Smooth muscle cell (in vitro differentiated cells): Measurements from ENCODE around the gene MUC5AC. TPM values are rescaled to one million over a fixed set of nuclear protein-coding genes. Genes with fewer than 3 reads are reported as not detected.
"Not testable (repeated sequence)": the region's sequence is repeated elsewhere in the genome, so short reads cannot be mapped to it uniquely, and the experiment has no call there.

Experiments used
- DNase-seq: peaks from one replicate; lab custom pipeline; 2025; ENCODE audit not compliant: unreplicated experiment; lab: John Stamatoyannopoulos, UW
- H2AFZ ChIP-seq: fragments of 200-600 bp; sonication (generic); 2 replicates; pipeline ENCODE4 v1.6.0; 2016; ENCODE audit warnings: antibody characterized with exemption, low read depth, mild to moderate bottlenecking
- H3F3A ChIP-seq: fragments of 200-600 bp; sonication (generic); 2 replicates; pipeline ENCODE4 v1.6.0; 2017; ENCODE audit warnings: antibody characterized with exemption, low read depth
- H3K27ac ChIP-seq: fragments of 200-600 bp; sonication (generic); 2 replicates; pipeline ENCODE4 v1.5.1; 2016; ENCODE audit warnings: low read depth, mild to moderate bottlenecking
- H3K27me3 ChIP-seq: fragments of 200-600 bp; sonication (generic); 2 replicates; pipeline ENCODE4 v1.6.1; 2016; ENCODE audit warnings: low read depth, mild to moderate bottlenecking
- H3K36me3 ChIP-seq: fragments of 200-600 bp; sonication (generic); 2 replicates; pipeline ENCODE4 v1.5.1; 2016; ENCODE audit warnings: low read depth
- H3K4me1 ChIP-seq: fragments of 200-600 bp; sonication (generic); 2 replicates; pipeline ENCODE4 v1.5.1; 2016; ENCODE audit warnings: low read depth
- H3K4me2 ChIP-seq: fragments of 200-600 bp; sonication (generic); 2 replicates; pipeline ENCODE4 v1.6.0; 2016; ENCODE audit warnings: mild to moderate bottlenecking
- H3K4me3 ChIP-seq: fragments of 200-600 bp; sonication (generic); 2 replicates; pipeline ENCODE4 v1.5.1; 2016; ENCODE audit warnings: mild to moderate bottlenecking
- H3K79me2 ChIP-seq: fragments of 200-600 bp; sonication (generic); 2 replicates; pipeline ENCODE4 v1.6.0; 2016; ENCODE audit warnings: low read depth, mild to moderate bottlenecking
- H3K9ac ChIP-seq: fragments of 200-600 bp; sonication (generic); 2 replicates; pipeline ENCODE4 v1.6.0; 2016; ENCODE audit warnings: low read depth
- H3K9me3 ChIP-seq: fragments of 200-600 bp; sonication (generic); replicated peaks from 2 replicates; pipeline ENCODE4 v1.5.1; 2016; ENCODE audit warnings: low read depth
- H4K20me1 ChIP-seq: fragments of 200-600 bp; sonication (generic); 2 replicates; pipeline ENCODE4 v1.6.0; 2016; ENCODE audit warnings: low read depth
- WGBS: methylation state at CpG from one replicate; pipeline ENCODE4 v1.1.7; 2016; ENCODE audit warnings: low lambda C conversion rate; 5-methylcytosine and 5-hydroxymethylcytosine counted together
- polyA plus RNA-seq: library from polyadenylated mRNA; unstranded; fragments of >200 nt; fragmentation: Nextera tagmentation; extraction: Ambion mirVana; gene quantifications from 2 replicates; pipeline ENCODE4 v1.2.1, GENCODE V29; 2016
- total RNA-seq: library from RNA; depleted of rRNA; stranded (reverse); fragments of >200 nt; gene quantifications from 2 replicates; pipeline ENCODE4 v1.2.3, GENCODE V29; 2014
- TF ChIP-seq, protein P1 (sequence below): fragments of 200-600 bp; sonication (generic); IDR thresholded peaks from 2 replicates; pipeline ENCODE4 v1.5.1; 2017; ENCODE audit warnings: borderline replicate concordance, mild to moderate bottlenecking, antibody characterized with exemption; ENCODE audit not compliant: insufficient read depth, poor library complexity, severe bottlenecking

MUC5AC gene
- total and polyA plus RNA-seq, 2 experiments from 2014 or later: not detected

DNA sequence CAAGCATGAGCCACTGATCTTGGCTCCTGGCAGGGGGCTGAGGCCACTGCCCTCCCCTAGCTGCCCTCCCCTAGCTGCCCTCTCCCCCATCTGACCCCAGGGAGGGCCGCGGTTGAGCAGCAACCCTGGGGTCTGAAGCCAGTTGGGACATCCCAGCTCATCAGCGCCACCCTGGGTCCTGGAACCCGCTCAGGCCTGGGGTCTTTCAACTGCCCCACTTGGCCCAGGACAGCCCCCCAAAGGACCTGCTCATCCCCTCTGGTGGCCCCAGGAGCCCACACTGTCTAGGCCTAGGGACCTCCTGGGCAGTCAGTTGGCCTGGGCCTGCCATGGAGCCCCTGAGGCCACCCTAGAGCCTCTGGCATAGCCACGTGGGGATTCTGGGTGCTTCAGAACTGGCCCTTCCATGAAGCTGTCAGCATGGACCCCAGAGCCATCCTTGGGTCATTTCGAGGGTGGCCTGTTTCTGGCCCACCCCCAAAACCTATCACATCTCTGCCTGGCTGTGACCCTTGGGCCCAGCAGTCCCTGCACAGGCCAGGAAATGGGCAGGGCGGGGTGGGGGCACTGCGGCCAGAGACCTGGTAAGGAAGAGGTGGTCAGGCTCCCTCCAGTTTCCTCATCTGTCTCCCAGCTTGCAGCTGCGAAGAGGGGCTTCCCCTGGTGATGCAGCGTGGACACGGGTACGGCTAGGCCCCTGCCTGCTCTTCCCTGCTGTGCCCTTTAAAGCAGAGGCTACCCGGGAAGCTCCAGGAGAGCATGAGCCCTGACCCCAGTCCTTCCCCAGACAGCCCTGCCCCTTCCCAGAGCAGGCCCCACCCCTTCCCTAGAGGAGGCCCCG, 45.2 kb upstream of the MUC5AC start:
- no peak overlapping the region for H2AFZ ChIP-seq
- H3K4me2 ChIP-seq: no peak overlapping the region
- H4K20me1 ChIP-seq: no peaks in the 10 kb centered on the region
- H3F3A ChIP-seq: no peaks in the 10 kb centered on the region
- no peak overlapping the region for H3K4me3 ChIP-seq
- 92% methylated on average over 7 of the region's 14 CpGs for WGBS
- no peak overlapping the region for H3K9ac ChIP-seq
- no peak for DNase-seq
- no peaks in the 10 kb centered on the region for H3K79me2 ChIP-seq
- H3K4me1 ChIP-seq: no peaks in the 10 kb centered on the region
- H3K36me3 ChIP-seq: no peaks in the 10 kb centered on the region
- H3K27me3 ChIP-seq: no peaks in the 10 kb centered on the region
- TF ChIP-seq, protein P1, sequence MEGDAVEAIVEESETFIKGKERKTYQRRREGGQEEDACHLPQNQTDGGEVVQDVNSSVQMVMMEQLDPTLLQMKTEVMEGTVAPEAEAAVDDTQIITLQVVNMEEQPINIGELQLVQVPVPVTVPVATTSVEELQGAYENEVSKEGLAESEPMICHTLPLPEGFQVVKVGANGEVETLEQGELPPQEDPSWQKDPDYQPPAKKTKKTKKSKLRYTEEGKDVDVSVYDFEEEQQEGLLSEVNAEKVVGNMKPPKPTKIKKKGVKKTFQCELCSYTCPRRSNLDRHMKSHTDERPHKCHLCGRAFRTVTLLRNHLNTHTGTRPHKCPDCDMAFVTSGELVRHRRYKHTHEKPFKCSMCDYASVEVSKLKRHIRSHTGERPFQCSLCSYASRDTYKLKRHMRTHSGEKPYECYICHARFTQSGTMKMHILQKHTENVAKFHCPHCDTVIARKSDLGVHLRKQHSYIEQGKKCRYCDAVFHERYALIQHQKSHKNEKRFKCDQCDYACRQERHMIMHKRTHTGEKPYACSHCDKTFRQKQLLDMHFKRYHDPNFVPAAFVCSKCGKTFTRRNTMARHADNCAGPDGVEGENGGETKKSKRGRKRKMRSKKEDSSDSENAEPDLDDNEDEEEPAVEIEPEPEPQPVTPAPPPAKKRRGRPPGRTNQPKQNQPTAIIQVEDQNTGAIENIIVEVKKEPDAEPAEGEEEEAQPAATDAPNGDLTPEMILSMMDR: no peak
- H3K9me3 ChIP-seq: no peaks in the 10 kb centered on the region
- no peak overlapping the region for H3K27ac ChIP-seq

- Histone ChIP-seq H3K4me1 (no peaks in the 10 kb centered on the region), H3K27me3 (no peaks in the 10 kb centered on the region), H3K36me3 (no peaks in the 10 kb centered on the region), H4K20me1 (no peaks in the 10 kb centered on the region), H3K27ac (no peak overlapping the region), H3K9me3 (no peaks in the 10 kb centered on the region), H3K9ac (no peak overlapping the region), H3K4me3 (no peak overlapping the region), H2AFZ (no peak overlapping the region), H3K4me2 (no peak overlapping the region), H3K79me2 (no peaks in the 10 kb centered on the region), H3F3A (no peaks in the 10 kb centered on the region)
- WGBS: 82% methylated on average over 33 of the region's 36 CpGs
- no peak for DNase-seq
- TF ChIP-seq, protein P1: no peak
Observed at GRCh38 chr11:1113405-1114201, 44.1 kb upstream of the MUC5AC start.

GRCh38 chr11:1115292-1115691, 42.5 kb upstream of the MUC5AC start:
- not testable (repeated sequence) for H4K20me1 ChIP-seq, H3F3A ChIP-seq, H3K36me3 ChIP-seq, H3K4me1 ChIP-seq, H3K79me2 ChIP-seq, H3K4me2 ChIP-seq, H3K9ac ChIP-seq, H3K27ac ChIP-seq, H3K4me3 ChIP-seq, H3K27me3 ChIP-seq, DNase-seq, H2AFZ ChIP-seq, H3K9me3 ChIP-seq
- 87% methylated on average over 6 of the region's 6 CpGs for WGBS

- H3K27me3 ChIP-seq: no peaks in the 10 kb centered on the region
- no peaks in the 10 kb centered on the region for H3F3A ChIP-seq
- H4K20me1 ChIP-seq: no peaks in the 10 kb centered on the region
- no peak overlapping the region for H2AFZ ChIP-seq
- no peak overlapping the region for H3K4me2 ChIP-seq
- no peaks in the 10 kb centered on the region for H3K36me3 ChIP-seq
- TF ChIP-seq, protein P1: no peak
- no peak overlapping the region for H3K27ac ChIP-seq
- no peaks in the 10 kb centered on the region for H3K9me3 ChIP-seq
- no peaks in the 10 kb centered on the region for H3K79me2 ChIP-seq
- H3K4me1 ChIP-seq: no peaks in the 10 kb centered on the region
- 90% methylated on average over 12 of the region's 12 CpGs for WGBS
- H3K4me3 ChIP-seq: no peak overlapping the region
- DNase-seq: no peak
- H3K9ac ChIP-seq: no peak overlapping the region
Observed at GRCh38 chr11:1116104-1116503, 41.6 kb upstream of the MUC5AC start.
